ENCODE results near the gene ATP8A1.

GRCh38 chr4:42612898-42613297 lies 44.0 kb downstream of the ATP8A1 start:
- TF ChIP-seq POU2F2 (IDR thresholded peaks at IDR 0.05; ENCODE audit: low read depth, low read length), result no peak
- no peak for TF ChIP-seq POLR2A (IDR thresholded peaks at IDR 0.05; ENCODE audit: low read depth, low read length)
- TF ChIP-seq POLR2AphosphoS5 (IDR thresholded peaks at IDR 0.05; ENCODE audit: low read depth, low read length), result no peak
- no peak for TF ChIP-seq SPI1 (IDR thresholded peaks at IDR 0.05; ENCODE audit: low read depth, low read length)
- TF ChIP-seq TAF1 (IDR thresholded peaks at IDR 0.05; ENCODE audit: low read depth, low read length), result no peak
- no peak for TF ChIP-seq PAX5 (IDR thresholded peaks at IDR 0.05; ENCODE audit: insufficient read depth, low read length, severe bottlenecking)
